GM13977 (cell line): ENCODE data around the gene PTPRJ.

ENCODE experiments used
- DNase-seq: peaks from one replicate; pipeline ENCODE4 v3.0.0; 2012; ENCODE audit warnings: low spot score
- in situ Hi-C: fragments of 300-500 bp; cut with MboI; formaldehyde crosslinking; loops from one replicate; pipeline ENCODE4 v1.12.0; 2022; ENCODE audit warnings: low sequenced_read_pairs, low pct_unique_long_range_greater_than_20kb, mixed read lengths, inconsistent platforms; ENCODE audit not compliant: unreplicated experiment
- TF ChIP-seq, protein P1 (sequence below): IDR thresholded peaks from 2 replicates; pipeline ENCODE4 v1.5.1; 2012; ENCODE audit warnings: mild to moderate bottlenecking, control low read depth; ENCODE audit not compliant: insufficient read depth; ENCODE audit errors: extremely low read depth, missing control alignments

PTPRJ gene

GRCh38 chr11:48110509-48110766 is 130.1 kb downstream of the PTPRJ start:
- TF ChIP-seq, protein P1, sequence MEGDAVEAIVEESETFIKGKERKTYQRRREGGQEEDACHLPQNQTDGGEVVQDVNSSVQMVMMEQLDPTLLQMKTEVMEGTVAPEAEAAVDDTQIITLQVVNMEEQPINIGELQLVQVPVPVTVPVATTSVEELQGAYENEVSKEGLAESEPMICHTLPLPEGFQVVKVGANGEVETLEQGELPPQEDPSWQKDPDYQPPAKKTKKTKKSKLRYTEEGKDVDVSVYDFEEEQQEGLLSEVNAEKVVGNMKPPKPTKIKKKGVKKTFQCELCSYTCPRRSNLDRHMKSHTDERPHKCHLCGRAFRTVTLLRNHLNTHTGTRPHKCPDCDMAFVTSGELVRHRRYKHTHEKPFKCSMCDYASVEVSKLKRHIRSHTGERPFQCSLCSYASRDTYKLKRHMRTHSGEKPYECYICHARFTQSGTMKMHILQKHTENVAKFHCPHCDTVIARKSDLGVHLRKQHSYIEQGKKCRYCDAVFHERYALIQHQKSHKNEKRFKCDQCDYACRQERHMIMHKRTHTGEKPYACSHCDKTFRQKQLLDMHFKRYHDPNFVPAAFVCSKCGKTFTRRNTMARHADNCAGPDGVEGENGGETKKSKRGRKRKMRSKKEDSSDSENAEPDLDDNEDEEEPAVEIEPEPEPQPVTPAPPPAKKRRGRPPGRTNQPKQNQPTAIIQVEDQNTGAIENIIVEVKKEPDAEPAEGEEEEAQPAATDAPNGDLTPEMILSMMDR, result no peak
- in situ Hi-C loops, result loop anchor here (25.0 kb wide), 2 partner anchors 598 to 698 kb away; partner anchors contain the start of gene SLC39A13
- no peak for DNase-seq

DNA sequence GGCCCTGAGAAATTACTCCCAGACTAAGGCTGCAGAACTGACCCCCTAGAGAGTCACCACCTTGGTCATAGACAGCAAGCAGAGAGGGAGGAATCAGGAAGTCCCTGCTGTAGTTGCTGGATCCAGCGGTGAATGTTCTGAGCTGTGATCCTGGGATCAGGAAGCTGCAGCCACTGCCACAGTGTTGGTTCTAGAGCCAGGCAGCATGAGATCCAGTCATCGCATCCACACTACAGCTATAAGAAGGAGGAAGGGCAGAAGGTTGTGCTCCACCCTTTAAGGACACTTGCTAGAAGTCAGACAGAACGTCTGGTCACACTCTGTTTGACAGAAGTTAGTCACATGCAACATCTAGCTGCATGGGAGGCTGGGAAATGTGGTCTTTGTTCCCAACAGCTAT is 131.5 kb downstream of the PTPRJ start:
- TF ChIP-seq, protein P1, result no peak
- DNase-seq, result no peak
- in situ Hi-C loops, result loop anchor here (25.0 kb wide), 2 partner anchors 600 to 700 kb away; partner anchors contain the start of gene SLC39A13

- in situ Hi-C loops, result loop anchor here (25.0 kb wide), 2 partner anchors 602 to 702 kb away; partner anchors contain the start of gene SLC39A13
- TF ChIP-seq, protein P1, result no peak
- DNase-seq, result no peak
Observed at GRCh38 chr11:48114740-48115139, 134.4 kb downstream of the PTPRJ start.

GRCh38 chr11:48116437-48117228 is 136.3 kb downstream of the PTPRJ start:
- in situ Hi-C loops, result loop anchor here (25.0 kb wide), 2 partner anchors 604 to 704 kb away; partner anchors contain the start of gene SLC39A13
- TF ChIP-seq, protein P1, result peak; percentile 48
- DNase-seq, result no peak

GRCh38 chr11:48122246-48122645 is 141.9 kb downstream of the PTPRJ start:
- in situ Hi-C loops, result loop anchor here (25.0 kb wide), 2 partner anchors 610 to 710 kb away; partner anchors contain the start of gene SLC39A13
- TF ChIP-seq, protein P1, result no peak
- DNase-seq, result no peak

DNA sequence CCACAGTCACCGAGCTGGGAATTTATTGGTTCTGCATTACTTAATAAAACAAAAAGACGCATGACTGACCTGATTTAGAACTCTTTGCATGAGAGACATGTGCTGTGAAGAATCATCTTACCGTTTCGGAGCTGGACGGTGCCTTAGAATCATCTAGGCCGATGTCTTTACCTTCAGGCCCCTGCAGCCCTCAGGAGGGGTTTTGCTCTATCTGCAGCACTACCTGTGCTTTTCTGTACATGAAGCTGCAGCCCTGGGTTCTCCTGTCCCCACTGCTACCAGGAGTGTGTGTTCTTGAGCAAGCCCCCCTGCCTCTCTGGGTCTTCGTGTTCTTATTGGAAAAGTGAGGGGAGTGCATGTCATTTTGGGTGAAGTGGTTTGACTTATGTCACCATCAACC is 142.3 kb downstream of the PTPRJ start:
- TF ChIP-seq, protein P1, result no peak
- no peak for DNase-seq
- in situ Hi-C loops, result loop anchor here (25.0 kb wide), 2 partner anchors 610 to 710 kb away; partner anchors contain the start of gene SLC39A13
